Omental fat pad (tissue), 4 donors: ENCODE data around the gene ZNF624. TPM values are rescaled to one million over a fixed set of nuclear protein-coding genes. Genes with fewer than 3 reads are reported as not detected.
"Not testable (repeated sequence)": the region's sequence is repeated elsewhere in the genome, so short reads cannot be mapped to it uniquely, and the experiment has no call there.

Experiments
- ATAC-seq: fragments of 150-250 bp; one replicate; pipeline ENCODE4 v1.9.1; 2016; ENCODE audit warnings: mild to moderate bottlenecking, moderate library complexity; ENCODE audit not compliant: low FRiP score
- DNase-seq: peaks from one replicate; pipeline ENCODE4 v3.0.0-alpha.2; 2019; ENCODE audit warnings: low spot score
- total RNA-seq, 4 donors: library from RNA; depleted of rRNA; stranded (reverse); fragments of >200 nt; gene quantifications; one replicate each; pipeline ENCODE4 v1.1.0, GENCODE V29; 2016
- TF ChIP-seq, protein P1 (sequence below), 3 donors: fragments of 450-650 bp; IDR thresholded peaks; one replicate each; pipeline ENCODE4 v1.5.1; 2016 to 2017; ENCODE audit warnings: antibody characterized with exemption in 3 of 3, mild to moderate bottlenecking in 3 of 3, moderate library complexity in 2 of 3

Gene ZNF624
- 1 to 10 TPM; 3.0 to 4.1 (median 3.5) TPM for total RNA-seq

DNA sequence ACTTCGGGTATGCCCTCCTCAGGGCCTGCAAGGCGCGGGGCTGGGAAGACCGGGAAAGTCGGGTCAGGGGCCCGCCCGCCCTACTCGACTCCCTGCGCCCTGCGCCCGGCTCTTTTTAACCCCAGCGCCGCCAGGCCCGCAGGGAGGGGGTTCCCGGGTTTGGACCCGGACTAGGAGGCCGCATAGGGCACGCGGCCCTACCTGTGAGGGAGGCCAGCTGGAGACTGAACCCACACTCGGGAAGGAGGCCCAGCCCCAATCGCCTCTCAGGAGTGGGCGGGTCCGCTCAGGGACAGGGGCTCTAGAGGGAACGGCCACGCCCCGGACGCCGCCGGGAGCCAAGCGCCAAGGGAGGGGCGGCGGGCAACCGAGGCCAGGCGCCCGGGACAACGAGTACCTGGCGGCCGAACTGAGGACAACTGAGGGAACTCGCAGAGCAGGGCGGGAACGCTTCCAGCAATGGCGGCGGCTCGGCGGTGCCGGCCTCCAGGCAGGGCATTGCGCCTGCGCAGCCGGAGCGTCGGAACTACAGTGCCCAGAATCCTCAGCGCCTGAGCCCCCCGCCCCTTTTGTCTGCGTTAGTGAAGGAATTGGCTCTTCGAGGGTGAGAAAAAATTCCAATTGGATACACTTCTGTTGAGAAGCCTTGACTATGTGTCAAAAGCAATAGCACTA lies at the start of gene ZNF624:
Gene ZNF624 (minus strand): TSS at position 484 of the 675 bp plus-strand sequence.
- ATAC-seq (peak; percentile 97), DNase-seq (peak; percentile 73)
- TF ChIP-seq, protein P1, sequence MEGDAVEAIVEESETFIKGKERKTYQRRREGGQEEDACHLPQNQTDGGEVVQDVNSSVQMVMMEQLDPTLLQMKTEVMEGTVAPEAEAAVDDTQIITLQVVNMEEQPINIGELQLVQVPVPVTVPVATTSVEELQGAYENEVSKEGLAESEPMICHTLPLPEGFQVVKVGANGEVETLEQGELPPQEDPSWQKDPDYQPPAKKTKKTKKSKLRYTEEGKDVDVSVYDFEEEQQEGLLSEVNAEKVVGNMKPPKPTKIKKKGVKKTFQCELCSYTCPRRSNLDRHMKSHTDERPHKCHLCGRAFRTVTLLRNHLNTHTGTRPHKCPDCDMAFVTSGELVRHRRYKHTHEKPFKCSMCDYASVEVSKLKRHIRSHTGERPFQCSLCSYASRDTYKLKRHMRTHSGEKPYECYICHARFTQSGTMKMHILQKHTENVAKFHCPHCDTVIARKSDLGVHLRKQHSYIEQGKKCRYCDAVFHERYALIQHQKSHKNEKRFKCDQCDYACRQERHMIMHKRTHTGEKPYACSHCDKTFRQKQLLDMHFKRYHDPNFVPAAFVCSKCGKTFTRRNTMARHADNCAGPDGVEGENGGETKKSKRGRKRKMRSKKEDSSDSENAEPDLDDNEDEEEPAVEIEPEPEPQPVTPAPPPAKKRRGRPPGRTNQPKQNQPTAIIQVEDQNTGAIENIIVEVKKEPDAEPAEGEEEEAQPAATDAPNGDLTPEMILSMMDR (IDR thresholded peaks at IDR 0.05) = no peak

DNA sequence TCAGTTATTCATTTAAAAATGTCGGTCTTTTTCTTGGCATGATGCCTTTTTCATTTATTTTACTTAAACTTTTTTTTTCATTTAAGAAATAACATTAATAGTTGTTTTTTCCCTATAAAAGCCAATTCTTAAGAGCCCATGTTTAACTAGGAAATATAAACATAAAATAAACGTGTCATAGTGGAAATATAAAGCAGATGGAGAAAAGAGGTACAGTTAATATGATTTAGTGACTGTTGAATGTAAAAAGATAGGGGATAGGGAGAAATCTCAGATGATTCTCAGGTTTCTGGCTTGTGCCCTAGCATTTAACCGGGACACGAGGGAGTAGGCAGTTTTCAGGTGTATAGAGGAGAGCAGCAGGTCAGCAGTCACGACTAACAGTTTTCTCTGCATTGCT lies 44.0 kb upstream of the ZNF624 start:
- not testable (repeated sequence) for DNase-seq, ATAC-seq

DNA sequence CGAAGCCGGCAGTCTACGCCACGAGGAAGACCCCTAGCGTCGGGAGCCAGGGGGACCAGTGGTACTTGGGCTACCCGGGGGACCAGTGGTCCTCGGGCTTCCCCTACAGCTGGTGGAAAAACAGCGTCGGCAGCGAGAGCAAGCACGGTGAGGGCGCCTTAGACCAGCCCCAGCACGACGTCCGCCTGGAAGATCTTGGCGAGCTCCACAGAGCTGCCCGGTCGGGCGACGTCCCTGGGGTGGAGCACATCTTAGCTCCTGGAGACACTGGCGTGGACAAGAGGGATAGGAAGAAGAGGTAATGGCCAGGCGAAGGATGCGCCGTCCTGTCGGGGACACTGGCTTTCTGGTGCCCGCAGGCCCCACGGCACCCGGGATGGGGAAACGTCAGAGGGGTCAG lies 36.8 kb upstream of the ZNF624 start:
- ATAC-seq = not testable (repeated sequence)

DNA sequence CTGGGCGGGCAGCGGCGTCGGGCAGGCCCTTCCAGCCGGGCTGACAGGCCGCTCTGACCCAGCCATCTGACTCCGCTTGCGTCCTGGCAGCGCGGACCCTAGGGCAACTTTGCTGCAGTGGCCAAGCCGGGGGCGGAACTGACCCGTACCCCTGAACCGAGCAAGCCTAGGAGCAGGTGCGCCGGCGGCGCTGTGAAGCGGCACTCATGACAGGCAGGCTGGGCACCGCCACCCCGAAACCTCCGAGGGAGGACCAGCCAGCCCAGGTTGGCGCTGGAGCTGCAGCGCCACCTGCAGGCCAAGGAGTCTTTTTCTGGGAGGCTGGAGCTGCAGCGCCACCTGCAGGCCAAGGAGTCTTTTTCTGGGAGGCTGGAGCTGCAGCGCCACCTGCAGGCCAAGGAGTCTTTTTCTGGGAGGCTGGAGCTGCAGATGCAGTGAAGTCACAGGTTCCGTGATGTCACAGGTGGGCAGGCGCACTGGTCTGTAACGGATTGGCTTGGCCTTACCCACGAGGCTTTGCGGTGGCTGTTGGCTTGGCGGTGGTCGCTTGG lies 36.2 kb upstream of the ZNF624 start, which contains the start of gene CCDC144A:
Gene CCDC144A (plus strand): TSS at position 511 of the 551 bp plus-strand sequence. CDS start 160 bp downstream, outside the sequence.
- ATAC-seq, DNase-seq: not testable (repeated sequence)
- TF ChIP-seq, protein P1 (IDR thresholded peaks at IDR 0.05) = peak in 1 of 3 donors; percentile 10

More for the DNA sequence above, 36.8 kb upstream of the ZNF624 start:
- DNase-seq = not testable (repeated sequence)

DNA sequence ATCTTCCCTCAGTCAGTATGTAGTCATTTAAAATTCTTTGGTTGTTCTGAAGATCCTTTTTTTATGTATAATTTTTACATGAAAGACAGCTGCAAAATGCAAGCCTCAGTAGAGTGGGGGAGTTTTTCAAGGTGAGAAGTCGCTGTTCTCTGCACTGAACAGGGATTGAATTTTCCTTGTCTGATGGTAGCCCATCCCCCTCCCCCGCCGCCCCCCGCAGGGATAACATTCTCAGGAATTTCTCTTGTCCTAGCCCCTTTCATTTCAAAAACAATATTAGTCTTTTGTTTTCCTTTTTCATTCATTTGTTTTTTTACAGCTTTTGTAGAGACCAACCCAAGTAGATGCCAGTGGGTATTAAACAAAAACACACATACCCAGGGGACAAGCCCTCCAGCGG lies 33.5 kb upstream of the ZNF624 start:
- ATAC-seq, DNase-seq: not testable (repeated sequence)

DNA sequence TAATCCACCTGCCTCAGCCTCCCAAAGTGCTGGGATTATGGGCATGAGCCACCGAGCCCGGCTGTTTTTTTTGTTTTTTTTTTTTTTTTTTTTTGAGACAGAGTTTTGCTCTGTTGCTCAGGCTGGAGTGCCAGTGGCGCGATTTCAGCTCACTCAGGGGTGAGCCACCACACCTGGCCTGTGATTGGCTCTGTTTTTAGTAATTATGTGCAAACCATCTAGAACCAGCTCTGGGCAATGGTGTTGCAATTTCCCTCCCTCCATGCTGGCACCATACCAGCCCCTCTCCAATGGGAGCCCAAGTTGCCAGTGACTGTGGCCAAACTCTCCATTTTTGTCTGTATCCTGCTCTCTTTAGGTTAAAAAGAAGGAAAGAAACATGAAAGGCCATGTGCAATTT lies 32.4 kb upstream of the ZNF624 start:
- not testable (repeated sequence) for DNase-seq, ATAC-seq

DNA sequence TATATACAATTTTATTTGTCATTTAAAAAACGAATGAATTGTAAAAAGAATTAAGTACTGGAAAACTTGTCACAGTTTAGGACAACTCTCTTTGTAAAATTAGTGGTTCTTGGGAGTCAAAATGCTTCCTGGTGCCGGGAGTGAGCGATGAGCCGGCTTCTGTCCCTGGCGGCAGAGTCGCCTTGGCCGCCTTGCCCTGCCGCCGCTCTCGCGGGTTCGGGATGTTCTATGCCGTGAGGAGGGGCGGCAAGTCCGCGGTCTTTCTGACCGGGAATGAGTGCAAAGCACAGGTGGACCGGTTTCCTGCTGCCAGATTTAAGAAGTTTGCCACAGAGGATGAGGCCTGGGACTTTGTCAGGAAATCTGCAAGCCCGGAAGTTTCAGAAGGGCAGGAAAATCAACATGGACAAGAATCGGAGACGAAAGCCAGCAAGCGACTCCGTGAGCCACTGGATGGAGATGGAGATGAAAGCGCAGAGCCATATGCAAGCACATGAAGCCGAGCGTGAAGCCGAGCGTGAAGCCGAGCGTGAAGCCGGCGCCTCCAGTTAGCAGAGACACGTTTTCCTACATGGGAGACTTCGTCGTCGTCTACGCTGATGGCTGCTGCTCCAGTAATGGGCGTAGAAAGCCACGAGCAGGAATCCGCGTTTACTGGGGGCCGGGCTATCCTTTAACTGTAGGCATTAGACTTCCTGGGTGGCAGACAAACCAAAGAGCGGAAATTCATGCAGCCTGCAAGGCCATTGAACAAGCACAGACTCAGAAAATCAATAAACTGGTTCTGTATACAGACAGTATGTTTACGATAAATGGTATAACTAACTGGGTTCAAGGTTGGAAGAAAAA lies 29.9 kb upstream of the ZNF624 start:
- not testable (repeated sequence) for DNase-seq, ATAC-seq

DNA sequence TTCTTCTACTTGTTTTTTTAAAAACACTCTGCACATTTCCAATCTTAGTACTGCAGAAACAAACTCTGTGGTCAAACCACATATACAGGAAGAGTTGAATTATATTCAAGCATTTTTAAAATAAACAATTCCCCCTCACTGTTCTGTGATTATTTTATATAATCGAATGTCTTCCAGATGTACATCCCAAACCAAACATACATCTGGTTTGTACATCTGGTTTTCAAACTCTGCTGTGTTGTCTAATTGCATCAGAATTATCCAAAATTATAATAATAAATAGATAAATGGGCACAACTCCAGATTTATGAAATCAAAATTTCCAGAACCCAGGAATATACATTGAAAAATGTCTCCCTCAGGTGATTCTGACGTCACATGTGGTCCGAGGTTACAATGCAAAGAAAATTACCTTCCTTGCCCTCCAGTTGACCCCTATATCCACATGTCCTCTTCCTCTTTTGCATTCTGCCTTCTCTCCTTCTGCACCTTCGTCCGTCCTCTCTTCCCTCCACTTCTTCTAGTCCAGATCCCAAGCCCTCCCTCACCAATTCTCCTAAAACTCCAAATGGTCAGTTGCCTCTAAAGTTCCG lies 23.1 kb upstream of the ZNF624 start:
- DNase-seq = no peak
- TF ChIP-seq, protein P1 (IDR thresholded peaks at IDR 0.05) = no peak
- no peak for ATAC-seq

DNA sequence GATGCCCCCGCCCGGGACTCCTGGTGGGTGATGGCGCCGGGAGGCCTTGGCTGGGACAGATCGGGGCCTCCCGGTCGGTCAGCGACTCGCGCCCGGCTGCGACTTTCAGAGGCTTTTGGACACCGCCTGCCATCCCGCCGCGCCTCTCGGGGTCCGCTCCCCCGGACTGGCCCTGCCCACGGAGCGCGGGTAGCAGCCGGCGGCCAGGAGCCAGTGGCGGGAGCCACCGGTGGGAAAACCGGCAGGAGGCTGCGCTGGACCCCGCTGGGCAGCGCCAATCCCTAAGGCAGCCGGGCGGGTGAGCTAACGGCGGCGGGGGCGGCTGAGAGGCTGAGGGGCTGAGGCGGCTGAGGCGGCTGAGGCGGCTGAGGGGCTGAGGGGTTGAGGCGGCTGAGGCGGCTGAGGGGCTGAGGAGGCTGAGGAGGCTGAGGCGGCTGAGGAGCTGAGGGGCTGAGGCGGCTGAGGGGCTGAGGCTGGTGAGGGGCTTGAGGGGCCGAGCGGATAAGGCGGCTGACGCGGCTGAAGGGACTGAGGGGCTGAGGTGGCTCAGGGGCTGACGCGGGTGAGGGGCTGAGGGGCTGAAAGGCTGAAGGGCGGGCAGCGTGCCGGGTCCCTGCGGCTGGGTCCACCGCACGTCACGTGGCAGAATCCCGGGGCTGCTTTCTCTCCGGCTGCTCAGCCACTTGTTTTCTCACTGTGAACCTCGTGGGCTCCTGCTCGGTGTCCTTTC lies 13.4 kb upstream of the ZNF624 start:
- ATAC-seq, DNase-seq: not testable (repeated sequence)

DNA sequence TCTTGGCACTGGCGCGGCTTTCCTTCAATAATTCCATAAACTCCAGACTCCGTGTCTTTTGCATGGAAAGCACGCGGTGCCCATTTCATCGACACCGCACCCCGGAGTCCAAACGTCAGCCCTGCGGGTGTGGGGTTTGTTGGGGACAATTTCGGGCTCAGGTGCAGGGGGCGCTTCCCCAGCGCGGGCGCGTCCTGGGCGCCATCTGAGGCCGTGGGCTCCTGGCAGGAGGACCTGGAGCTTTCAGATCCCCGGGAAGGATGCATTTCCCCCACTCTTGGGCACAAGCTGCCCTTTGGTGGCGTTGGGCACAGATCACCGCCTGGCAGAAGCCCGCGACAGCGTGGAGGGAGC lies 12.9 kb upstream of the ZNF624 start:
- not testable (repeated sequence) for ATAC-seq, DNase-seq
